ENCODE measurements around the gene PDE7B.

Gene PDE7B

DNA sequence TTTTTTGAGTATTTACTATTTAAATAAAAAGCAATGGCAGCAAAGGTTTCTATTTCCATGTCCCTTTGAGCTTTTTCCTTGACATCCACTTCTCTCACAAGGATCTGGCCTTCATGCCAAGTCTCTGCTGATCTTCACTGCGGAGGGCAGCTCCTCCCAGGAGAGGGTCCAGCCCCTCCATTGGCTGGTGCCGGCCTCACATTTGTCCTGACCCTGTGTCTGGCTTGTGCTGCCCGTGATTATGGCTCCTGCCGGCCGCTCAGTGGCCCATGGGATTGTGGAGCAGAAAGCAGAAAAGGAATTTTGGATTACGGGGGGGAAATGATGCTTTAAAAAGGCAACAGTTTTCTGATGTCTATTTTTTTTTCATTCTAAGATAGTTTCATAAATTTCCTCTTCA lies 31.2 kb upstream of the PDE7B start:
- Histone ChIP-seq H3K4me1 (ENCODE audit: control insufficient read depth, insufficient read depth, low read length, unreplicated experiment) (no peaks in the 10 kb centered on the region), H3K79me2 (ENCODE audit: control insufficient read depth, insufficient read depth, low read length, unreplicated experiment) (no peaks in the 10 kb centered on the region)

GRCh38 chr6:135823851-135824250 lies 27.6 kb upstream of the PDE7B start:
- H3K4me1 ChIP-seq (ENCODE audit: control insufficient read depth, insufficient read depth, low read length, unreplicated experiment) = no peaks in the 10 kb centered on the region
- no peak overlapping the region for H3K27ac ChIP-seq (ENCODE audit: low read depth, low read length)
- H3K4me3 ChIP-seq (ENCODE audit: low read depth, low read length) = no peak overlapping the region
- H2AFZ ChIP-seq (ENCODE audit: low read length, unreplicated experiment) = no peak overlapping the region
- no peaks in the 10 kb centered on the region for H3K79me2 ChIP-seq (ENCODE audit: control insufficient read depth, insufficient read depth, low read length, unreplicated experiment)
- H3K36me3 ChIP-seq (ENCODE audit: insufficient read depth, low read length) = no peaks in the 10 kb centered on the region
- H3K27me3 ChIP-seq (ENCODE audit: insufficient read depth, low read length) = no peaks in the 10 kb centered on the region

More for the DNA sequence above, 31.2 kb upstream of the PDE7B start:
- no peaks in the 10 kb centered on the region for H3K27me3 ChIP-seq (ENCODE audit: insufficient read depth, low read length)
- no peaks in the 10 kb centered on the region for H3K36me3 ChIP-seq (ENCODE audit: insufficient read depth, low read length)
- H3K4me3 ChIP-seq (ENCODE audit: low read depth, low read length) = no peak overlapping the region
- H2AFZ ChIP-seq (ENCODE audit: low read length, unreplicated experiment) = no peak overlapping the region
- no peak overlapping the region for H3K27ac ChIP-seq (ENCODE audit: low read depth, low read length)

DNA sequence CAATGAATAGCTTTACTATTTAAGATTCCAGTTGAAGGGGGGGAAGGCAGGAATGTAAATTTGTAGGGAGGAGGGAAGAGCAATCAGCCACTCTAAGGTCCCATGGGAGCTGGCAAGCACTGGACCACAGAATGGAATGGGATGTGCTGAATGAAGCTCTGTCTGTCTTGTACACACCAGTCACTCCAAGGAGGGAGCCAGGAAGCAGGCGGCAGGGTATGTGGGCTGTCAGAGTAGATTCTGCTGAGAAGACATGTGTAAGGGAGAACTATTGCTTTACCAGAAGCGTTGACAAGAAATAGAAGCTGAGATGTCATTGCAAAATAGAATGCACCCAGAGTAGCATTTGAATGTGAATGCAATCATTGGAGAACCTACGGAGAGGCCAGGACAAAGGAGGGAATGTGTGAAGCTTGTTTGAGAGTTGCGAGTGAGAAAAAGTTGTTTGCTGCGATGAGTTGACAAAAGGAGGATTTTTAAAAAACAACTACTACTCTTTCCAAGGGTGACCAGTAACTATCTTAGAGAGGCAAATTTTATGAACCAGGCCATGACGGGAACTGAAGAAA lies 25.2 kb upstream of the PDE7B start:
- Histone ChIP-seq H3K36me3 (ENCODE audit: insufficient read depth, low read length) (no peaks in the 10 kb centered on the region), H3K4me3 (ENCODE audit: low read depth, low read length) (no peak overlapping the region), H3K27me3 (ENCODE audit: insufficient read depth, low read length) (no peaks in the 10 kb centered on the region), H2AFZ (ENCODE audit: low read length, unreplicated experiment) (no peak overlapping the region), H3K79me2 (ENCODE audit: control insufficient read depth, insufficient read depth, low read length, unreplicated experiment) (no peaks in the 10 kb centered on the region), H3K27ac (ENCODE audit: low read depth, low read length) (no peak overlapping the region), H3K4me1 (ENCODE audit: control insufficient read depth, insufficient read depth, low read length, unreplicated experiment) (peaks cover 7% of the 10 kb centered on the region)

DNA sequence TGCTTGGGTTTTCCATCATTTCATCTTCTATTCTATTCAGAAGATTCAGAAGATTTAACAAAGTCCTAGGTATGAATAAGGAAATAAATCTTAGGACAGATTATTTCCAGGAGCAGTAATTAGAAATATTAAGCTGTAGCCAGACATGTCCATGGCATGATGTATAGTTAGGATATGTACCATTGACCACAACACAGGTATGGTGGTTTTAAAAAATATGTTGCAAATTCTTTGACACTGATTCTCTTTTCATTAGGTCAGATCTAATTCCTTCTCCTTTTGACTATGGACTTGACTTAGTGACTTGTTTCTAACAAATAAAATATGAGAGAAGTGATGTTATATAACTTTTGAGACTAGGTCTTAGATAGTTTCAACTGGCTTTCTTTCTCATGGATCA lies 23.5 kb upstream of the PDE7B start:
- Histone ChIP-seq H3K79me2 (ENCODE audit: control insufficient read depth, insufficient read depth, low read length, unreplicated experiment) (no peaks in the 10 kb centered on the region), H3K27ac (ENCODE audit: low read depth, low read length) (no peak overlapping the region), H3K27me3 (ENCODE audit: insufficient read depth, low read length) (no peaks in the 10 kb centered on the region), H3K4me1 (ENCODE audit: control insufficient read depth, insufficient read depth, low read length, unreplicated experiment) (peaks cover 7% of the 10 kb centered on the region), H3K4me3 (ENCODE audit: low read depth, low read length) (no peak overlapping the region), H3K36me3 (ENCODE audit: insufficient read depth, low read length) (no peaks in the 10 kb centered on the region), H2AFZ (ENCODE audit: low read length, unreplicated experiment) (no peak overlapping the region)

DNA sequence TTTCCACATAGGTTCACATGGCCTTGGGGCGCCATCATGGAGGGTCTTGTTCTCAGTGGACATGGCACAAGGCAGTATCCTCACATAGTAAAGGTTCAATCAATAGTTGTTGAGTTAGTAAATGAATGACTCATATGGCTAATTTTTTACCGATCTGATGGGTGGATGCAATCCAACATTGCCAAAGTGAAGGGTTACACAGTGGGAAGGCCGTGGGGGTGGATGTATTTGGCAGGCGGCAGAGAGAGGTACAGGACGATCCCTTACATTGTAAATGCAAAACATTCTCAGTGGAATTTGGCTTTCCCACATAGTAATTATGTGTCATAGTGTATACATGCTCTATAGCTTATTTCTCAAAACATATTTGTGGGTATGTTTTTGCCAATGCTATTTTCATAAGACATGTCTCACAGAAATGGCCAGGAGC lies 21.0 kb upstream of the PDE7B start:
- Histone ChIP-seq H3K4me1 (ENCODE audit: control insufficient read depth, insufficient read depth, low read length, unreplicated experiment) (peaks cover 7% of the 10 kb centered on the region), H3K27me3 (ENCODE audit: insufficient read depth, low read length) (no peaks in the 10 kb centered on the region), H3K36me3 (ENCODE audit: insufficient read depth, low read length) (no peaks in the 10 kb centered on the region), H3K27ac (ENCODE audit: low read depth, low read length) (peak overlapping the region; percentile 35; the same call in 1 of the 2 replicates), H3K79me2 (ENCODE audit: control insufficient read depth, insufficient read depth, low read length, unreplicated experiment) (no peaks in the 10 kb centered on the region), H2AFZ (ENCODE audit: low read length, unreplicated experiment) (no peak overlapping the region), H3K4me3 (ENCODE audit: low read depth, low read length) (no peak overlapping the region)

GRCh38 chr6:135831016-135831415 lies 20.5 kb upstream of the PDE7B start:
- H3K36me3 ChIP-seq (ENCODE audit: insufficient read depth, low read length) = no peaks in the 10 kb centered on the region
- no peak overlapping the region for H3K4me3 ChIP-seq (ENCODE audit: low read depth, low read length)
- peak overlapping the region; percentile 35 for H3K27ac ChIP-seq (ENCODE audit: low read depth, low read length)
- no peak overlapping the region for H2AFZ ChIP-seq (ENCODE audit: low read length, unreplicated experiment)
- H3K79me2 ChIP-seq (ENCODE audit: control insufficient read depth, insufficient read depth, low read length, unreplicated experiment) = no peaks in the 10 kb centered on the region
- peaks cover 7% of the 10 kb centered on the region for H3K4me1 ChIP-seq (ENCODE audit: control insufficient read depth, insufficient read depth, low read length, unreplicated experiment)
- no peaks in the 10 kb centered on the region for H3K27me3 ChIP-seq (ENCODE audit: insufficient read depth, low read length)

DNA sequence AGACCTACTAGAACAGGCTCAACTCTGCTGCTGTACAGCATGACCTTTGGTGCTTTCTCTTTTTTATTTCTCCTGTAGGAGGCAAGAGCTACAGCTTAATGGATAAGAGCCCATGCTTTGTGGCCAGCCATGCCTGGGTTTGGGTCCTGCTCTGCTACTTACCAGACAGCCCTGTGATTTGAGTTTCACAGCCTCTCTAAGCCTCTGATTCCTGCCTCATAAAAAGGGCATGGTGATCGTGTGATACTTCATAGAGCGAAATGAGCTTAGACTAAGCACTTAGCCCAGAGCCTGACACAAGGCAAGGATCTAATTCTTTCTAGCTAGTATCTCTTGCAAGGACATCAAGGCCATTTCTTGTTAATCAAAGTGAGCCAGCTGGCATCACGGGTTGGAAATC lies 19.3 kb upstream of the PDE7B start:
- H3K4me3 ChIP-seq (ENCODE audit: low read depth, low read length) = no peak overlapping the region
- H3K27ac ChIP-seq (ENCODE audit: low read depth, low read length) = no peak overlapping the region
- no peaks in the 10 kb centered on the region for H3K79me2 ChIP-seq (ENCODE audit: control insufficient read depth, insufficient read depth, low read length, unreplicated experiment)
- H2AFZ ChIP-seq (ENCODE audit: low read length, unreplicated experiment) = no peak overlapping the region
- H3K27me3 ChIP-seq (ENCODE audit: insufficient read depth, low read length) = no peaks in the 10 kb centered on the region
- no peaks in the 10 kb centered on the region for H3K36me3 ChIP-seq (ENCODE audit: insufficient read depth, low read length)
- peaks cover 7% of the 10 kb centered on the region for H3K4me1 ChIP-seq (ENCODE audit: control insufficient read depth, insufficient read depth, low read length, unreplicated experiment)

DNA sequence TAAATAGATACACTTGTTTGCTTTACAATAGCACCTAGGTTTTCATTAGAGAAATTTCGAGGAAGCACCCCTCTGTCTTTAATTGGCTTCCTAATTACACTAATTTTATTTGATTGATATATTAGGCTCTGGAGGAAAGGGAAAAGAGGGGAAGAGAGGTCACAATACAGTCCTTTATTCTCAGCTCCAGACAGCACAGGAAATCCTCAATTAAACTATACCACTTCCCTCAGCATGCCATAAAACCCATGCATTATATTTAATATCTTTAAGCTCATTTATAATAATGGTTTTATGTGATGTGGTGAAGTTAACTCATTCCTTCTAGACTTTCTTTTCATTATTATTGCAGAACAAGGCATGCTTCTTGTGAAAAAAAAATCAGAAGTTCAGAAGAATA lies 17.7 kb upstream of the PDE7B start:
- Histone ChIP-seq H3K36me3 (ENCODE audit: insufficient read depth, low read length) (no peaks in the 10 kb centered on the region), H3K27me3 (ENCODE audit: insufficient read depth, low read length) (no peaks in the 10 kb centered on the region), H2AFZ (ENCODE audit: low read length, unreplicated experiment) (no peak overlapping the region), H3K79me2 (ENCODE audit: control insufficient read depth, insufficient read depth, low read length, unreplicated experiment) (no peaks in the 10 kb centered on the region), H3K4me1 (ENCODE audit: control insufficient read depth, insufficient read depth, low read length, unreplicated experiment) (peaks cover 7% of the 10 kb centered on the region), H3K27ac (ENCODE audit: low read depth, low read length) (no peak overlapping the region), H3K4me3 (ENCODE audit: low read depth, low read length) (no peak overlapping the region)

DNA sequence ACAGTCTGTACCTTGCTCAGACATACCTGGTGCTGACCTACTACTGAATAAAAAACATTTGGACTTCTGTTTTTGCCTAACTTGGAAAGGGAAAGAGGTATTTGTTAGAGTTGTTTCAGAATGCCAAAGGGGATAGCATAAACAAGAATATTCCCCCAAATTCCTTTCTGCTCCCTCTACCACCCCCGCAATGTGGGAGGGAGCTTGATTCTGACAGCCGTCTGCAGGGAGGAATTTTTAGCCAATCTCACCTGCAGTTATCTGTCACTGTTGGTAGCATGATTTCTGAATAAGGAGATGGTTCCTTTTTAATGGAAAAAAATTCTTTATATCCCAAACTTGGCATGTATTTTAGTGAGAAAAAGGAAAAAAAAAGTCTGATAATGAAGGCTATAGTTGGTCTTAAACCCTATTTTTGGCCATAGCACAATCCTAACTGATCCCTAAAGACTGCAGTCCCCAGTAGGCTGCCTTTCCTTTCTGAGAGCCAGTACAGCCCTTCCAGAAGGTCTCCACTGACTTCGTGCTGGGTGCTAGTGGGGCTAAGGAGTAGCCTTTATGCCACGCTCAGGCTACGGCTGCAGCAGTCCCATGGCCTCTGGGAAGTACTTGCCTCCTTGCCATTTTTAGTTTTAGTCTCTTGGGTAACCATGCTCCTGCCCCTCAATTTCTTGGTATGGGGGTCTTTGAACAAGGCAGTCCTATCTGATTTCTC lies 13.6 kb upstream of the PDE7B start:
- H3K27ac ChIP-seq (ENCODE audit: low read depth, low read length) = no peak overlapping the region
- no peaks in the 10 kb centered on the region for H3K79me2 ChIP-seq (ENCODE audit: control insufficient read depth, insufficient read depth, low read length, unreplicated experiment)
- H3K4me3 ChIP-seq (ENCODE audit: low read depth, low read length) = no peak overlapping the region
- no peaks in the 10 kb centered on the region for H3K27me3 ChIP-seq (ENCODE audit: insufficient read depth, low read length)
- H2AFZ ChIP-seq (ENCODE audit: low read length, unreplicated experiment) = no peak overlapping the region
- H3K4me1 ChIP-seq (ENCODE audit: control insufficient read depth, insufficient read depth, low read length, unreplicated experiment) = no peaks in the 10 kb centered on the region
- H3K36me3 ChIP-seq (ENCODE audit: insufficient read depth, low read length) = no peaks in the 10 kb centered on the region

DNA sequence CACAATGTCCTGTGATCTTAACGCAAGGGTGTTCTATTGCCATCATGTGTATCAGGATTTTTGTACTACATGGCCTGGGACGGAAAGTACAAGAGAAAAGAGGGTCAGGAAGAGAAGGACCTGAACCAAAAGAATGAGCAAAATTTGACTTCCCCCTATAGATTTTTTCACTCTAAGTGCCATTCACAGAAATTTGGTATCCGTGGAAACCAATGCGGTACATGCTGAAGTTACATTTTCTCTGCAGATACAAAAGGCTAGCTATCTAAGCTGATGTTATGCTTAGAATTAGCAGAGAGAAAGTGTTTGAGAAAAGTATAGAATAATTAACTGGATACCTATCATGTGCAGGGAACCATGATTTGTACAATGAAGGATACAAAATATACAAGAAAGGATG lies 12.4 kb upstream of the PDE7B start:
- H3K79me2 ChIP-seq (ENCODE audit: control insufficient read depth, insufficient read depth, low read length, unreplicated experiment) = no peaks in the 10 kb centered on the region
- no peaks in the 10 kb centered on the region for H3K36me3 ChIP-seq (ENCODE audit: insufficient read depth, low read length)
- no peak overlapping the region for H2AFZ ChIP-seq (ENCODE audit: low read length, unreplicated experiment)
- H3K27me3 ChIP-seq (ENCODE audit: insufficient read depth, low read length) = no peaks in the 10 kb centered on the region
- H3K27ac ChIP-seq (ENCODE audit: low read depth, low read length) = no peak overlapping the region
- H3K4me3 ChIP-seq (ENCODE audit: low read depth, low read length) = no peak overlapping the region
- no peaks in the 10 kb centered on the region for H3K4me1 ChIP-seq (ENCODE audit: control insufficient read depth, insufficient read depth, low read length, unreplicated experiment)

- no peaks in the 10 kb centered on the region for H3K79me2 ChIP-seq (ENCODE audit: control insufficient read depth, insufficient read depth, low read length, unreplicated experiment)
- no peak overlapping the region for H3K27ac ChIP-seq (ENCODE audit: low read depth, low read length)
- no peaks in the 10 kb centered on the region for H3K27me3 ChIP-seq (ENCODE audit: insufficient read depth, low read length)
- no peaks in the 10 kb centered on the region for H3K36me3 ChIP-seq (ENCODE audit: insufficient read depth, low read length)
- no peak overlapping the region for H2AFZ ChIP-seq (ENCODE audit: low read length, unreplicated experiment)
- H3K4me3 ChIP-seq (ENCODE audit: low read depth, low read length) = no peak overlapping the region
- no peaks in the 10 kb centered on the region for H3K4me1 ChIP-seq (ENCODE audit: control insufficient read depth, insufficient read depth, low read length, unreplicated experiment)
These were observed 8.7 kb upstream of the PDE7B start for GRCh38 chr6:135842618-135843392.

All from ACC112 (cell line).